ENCODE results near the gene TMEM191C.

Gene TMEM191C

DNA sequence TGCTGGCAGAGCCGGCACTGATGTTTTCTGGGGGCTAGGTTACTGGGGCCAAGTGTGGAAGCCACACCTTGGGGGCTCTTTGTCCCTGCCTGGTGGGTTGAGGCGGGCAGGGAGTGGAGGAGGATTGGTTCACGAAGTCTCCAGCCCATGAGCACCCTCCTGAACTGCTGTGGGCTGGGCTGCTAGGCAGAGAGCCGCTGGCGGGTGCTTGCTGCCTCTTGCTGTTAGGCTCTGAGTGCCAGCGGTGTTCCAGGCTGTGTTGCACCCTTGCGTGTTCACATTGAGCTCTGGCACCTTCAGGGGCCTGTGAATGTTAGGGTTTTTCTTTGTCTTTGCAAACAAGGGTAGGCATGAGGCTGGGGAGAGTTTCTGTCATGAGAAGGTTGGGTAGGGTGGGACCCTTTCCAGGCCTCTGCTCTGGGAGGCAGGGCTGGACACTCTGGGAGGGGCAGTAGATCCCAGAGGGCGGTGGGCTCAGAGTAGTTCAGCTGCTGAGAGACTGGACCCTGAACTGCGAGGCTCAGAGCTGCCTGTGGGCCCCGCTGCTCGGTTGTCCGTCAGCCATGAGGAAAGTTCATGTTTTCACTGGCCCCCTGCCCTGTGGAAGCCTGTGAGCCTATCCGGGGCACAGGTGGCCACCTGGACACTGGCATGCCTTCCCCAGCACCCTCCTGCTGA lies 24.0 kb upstream of the TMEM191C start:
- FAIRE-seq (no peak), DNase-seq (ENCODE audit: insufficient read length, low spot score) (no peak)
- no peak for TF ChIP-seq TAF1 (IDR thresholded peaks at IDR 0.05; ENCODE audit: low read depth, low read length)
- no peak for TF ChIP-seq POU2F2 (IDR thresholded peaks at IDR 0.05; ENCODE audit: low read depth, low read length)
- no peak for TF ChIP-seq PAX5 (IDR thresholded peaks at IDR 0.05; ENCODE audit: insufficient read depth, low read length, severe bottlenecking)
- no peak for TF ChIP-seq POLR2AphosphoS5 (IDR thresholded peaks at IDR 0.05; ENCODE audit: low read depth, low read length)
- TF ChIP-seq SPI1 (IDR thresholded peaks at IDR 0.05; ENCODE audit: low read depth, low read length) = no peak
- TF ChIP-seq POLR2A (IDR thresholded peaks at IDR 0.05; ENCODE audit: low read depth, low read length) = no peak

DNA sequence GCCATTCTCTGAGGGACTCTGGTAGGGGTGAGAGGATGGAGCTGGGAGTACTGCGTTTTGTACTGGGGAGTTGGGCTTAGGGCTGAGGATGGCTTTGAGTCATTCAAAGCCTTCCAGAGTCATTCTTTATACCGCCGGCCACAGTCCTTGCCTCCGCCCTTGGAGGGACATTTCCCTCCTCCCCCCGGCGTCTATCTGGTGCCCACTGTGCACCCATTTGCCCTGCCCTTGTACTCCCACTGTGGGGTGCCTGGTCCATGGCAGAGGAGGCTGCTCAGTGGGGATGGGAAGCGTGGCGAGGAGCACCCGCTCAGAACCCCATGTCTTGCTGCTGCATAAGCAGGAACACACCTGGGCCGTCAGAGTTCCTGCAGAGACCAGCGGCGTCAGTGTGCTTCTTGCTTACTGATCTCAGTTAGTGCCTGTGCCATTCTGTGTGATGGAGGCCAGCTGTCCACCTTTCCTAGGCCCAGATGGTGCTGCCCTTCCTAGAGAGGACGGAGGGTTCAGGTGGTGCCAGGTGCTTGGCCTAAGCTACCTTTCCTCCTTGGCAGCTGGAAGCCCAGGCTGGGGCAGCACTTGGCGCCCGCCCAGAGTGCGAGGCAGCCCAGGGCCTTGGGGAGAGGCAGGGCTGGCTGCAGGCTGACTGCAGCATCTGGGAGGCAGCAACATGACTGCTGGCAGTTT lies 23.3 kb upstream of the TMEM191C start:
- DNase-seq (ENCODE audit: insufficient read length, low spot score) (no peak), FAIRE-seq (no peak)
- TF ChIP-seq POLR2AphosphoS5 (IDR thresholded peaks at IDR 0.05; ENCODE audit: low read depth, low read length) (no peak), POU2F2 (IDR thresholded peaks at IDR 0.05; ENCODE audit: low read depth, low read length) (no peak), POLR2A (IDR thresholded peaks at IDR 0.05; ENCODE audit: low read depth, low read length) (no peak), PAX5 (IDR thresholded peaks at IDR 0.05; ENCODE audit: insufficient read depth, low read length, severe bottlenecking) (no peak), SPI1 (IDR thresholded peaks at IDR 0.05; ENCODE audit: low read depth, low read length) (no peak), TAF1 (IDR thresholded peaks at IDR 0.05; ENCODE audit: low read depth, low read length) (no peak)

DNA sequence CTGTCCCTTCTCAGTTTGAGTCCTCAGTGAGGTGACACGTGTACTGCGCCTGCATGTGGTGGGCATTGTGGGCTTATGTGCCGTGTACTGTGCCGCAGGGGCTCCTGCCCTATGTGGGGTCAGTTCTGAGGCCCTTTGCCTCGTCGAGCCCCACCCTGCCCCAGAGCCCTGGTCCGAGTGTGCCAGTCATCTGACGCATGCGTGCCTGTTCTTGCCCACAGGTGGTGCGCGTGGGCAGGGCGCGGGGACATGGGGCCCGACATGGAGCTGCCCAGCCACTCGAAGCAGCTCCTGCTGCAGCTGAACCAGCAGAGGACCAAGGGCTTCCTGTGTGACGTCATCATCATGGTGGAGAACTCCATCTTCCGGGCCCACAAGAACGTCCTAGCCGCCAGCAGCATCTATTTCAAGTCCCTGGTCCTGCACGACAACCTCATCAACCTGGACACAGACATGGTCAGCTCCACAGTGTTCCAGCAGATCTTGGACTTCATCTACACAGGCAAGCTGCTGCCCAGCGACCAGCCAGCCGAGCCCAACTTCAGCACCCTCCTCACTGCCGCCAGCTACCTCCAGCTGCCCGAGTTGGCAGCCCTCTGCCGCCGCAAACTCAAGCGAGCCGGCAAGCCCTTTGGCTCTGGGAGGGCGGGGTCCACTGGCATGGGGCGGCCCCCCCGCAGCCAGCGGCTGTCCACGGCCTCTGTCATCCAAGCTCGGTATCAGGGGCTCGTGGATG lies 22.3 kb upstream of the TMEM191C start:
- DNase-seq (ENCODE audit: insufficient read length, low spot score) (no peak), FAIRE-seq (no peak)
- no peak for TF ChIP-seq POU2F2 (IDR thresholded peaks at IDR 0.05; ENCODE audit: low read depth, low read length)
- TF ChIP-seq POLR2A (IDR thresholded peaks at IDR 0.05; ENCODE audit: low read depth, low read length) = no peak
- TF ChIP-seq SPI1 (IDR thresholded peaks at IDR 0.05; ENCODE audit: low read depth, low read length) = no peak
- no peak for TF ChIP-seq PAX5 (IDR thresholded peaks at IDR 0.05; ENCODE audit: insufficient read depth, low read length, severe bottlenecking)
- TF ChIP-seq POLR2AphosphoS5 (IDR thresholded peaks at IDR 0.05; ENCODE audit: low read depth, low read length) = no peak
- TF ChIP-seq TAF1 (IDR thresholded peaks at IDR 0.05; ENCODE audit: low read depth, low read length) = no peak

GRCh38 chr22:21445437-21446127 lies 21.6 kb upstream of the TMEM191C start:
- no peak for DNase-seq (ENCODE audit: insufficient read length, low spot score)
- FAIRE-seq = no peak
- TF ChIP-seq POLR2A (IDR thresholded peaks at IDR 0.05; ENCODE audit: low read depth, low read length) = no peak

GRCh38 chr22:21446128-21446826 lies 20.9 kb upstream of the TMEM191C start:
- TF ChIP-seq POLR2A (IDR thresholded peaks at IDR 0.05; ENCODE audit: low read depth, low read length) (no peak), POLR2AphosphoS5 (IDR thresholded peaks at IDR 0.05; ENCODE audit: low read depth, low read length) (no peak), PAX5 (IDR thresholded peaks at IDR 0.05; ENCODE audit: insufficient read depth, low read length, severe bottlenecking) (no peak), SPI1 (IDR thresholded peaks at IDR 0.05; ENCODE audit: low read depth, low read length) (no peak), POU2F2 (IDR thresholded peaks at IDR 0.05; ENCODE audit: low read depth, low read length) (no peak), TAF1 (IDR thresholded peaks at IDR 0.05; ENCODE audit: low read depth, low read length) (no peak)
- no peak for FAIRE-seq
- DNase-seq (ENCODE audit: insufficient read length, low spot score) = no peak

GRCh38 chr22:21446827-21447690 lies 20.1 kb upstream of the TMEM191C start:
- FAIRE-seq = no peak
- no peak for DNase-seq (ENCODE audit: insufficient read length, low spot score)
- TF ChIP-seq SPI1 (IDR thresholded peaks at IDR 0.05; ENCODE audit: low read depth, low read length) (no peak), POLR2AphosphoS5 (IDR thresholded peaks at IDR 0.05; ENCODE audit: low read depth, low read length) (no peak)

GRCh38 chr22:21447694-21448402 lies 19.3 kb upstream of the TMEM191C start:
- DNase-seq (ENCODE audit: insufficient read length, low spot score) (no peak), FAIRE-seq (no peak)
- no peak for TF ChIP-seq POLR2AphosphoS5 (IDR thresholded peaks at IDR 0.05; ENCODE audit: low read depth, low read length)
- TF ChIP-seq POLR2A (IDR thresholded peaks at IDR 0.05; ENCODE audit: low read depth, low read length) = no peak
- no peak for TF ChIP-seq PAX5 (IDR thresholded peaks at IDR 0.05; ENCODE audit: insufficient read depth, low read length, severe bottlenecking)
- no peak for TF ChIP-seq TAF1 (IDR thresholded peaks at IDR 0.05; ENCODE audit: low read depth, low read length)
- TF ChIP-seq SPI1 (IDR thresholded peaks at IDR 0.05; ENCODE audit: low read depth, low read length) = no peak
- no peak for TF ChIP-seq POU2F2 (IDR thresholded peaks at IDR 0.05; ENCODE audit: low read depth, low read length)

Measured in GM12891 (cell line).